Glutamatergic neuron (in vitro differentiated cells): ENCODE data around the gene RS1. TPM values are rescaled to one million over a fixed set of nuclear protein-coding genes. Genes with fewer than 3 reads are reported as not detected.

Experiments used
- DNase-seq: peaks from one replicate; pipeline ENCODE4 v3.0.0; 2022
- H3K27ac Mint-ChIP-seq: one replicate; pipeline ENCODE4 v1.8.0; 2020; ENCODE audit warnings: mild to moderate bottlenecking, mixed read lengths, inconsistent platforms; ENCODE audit not compliant: unreplicated experiment
- H3K27me3 Mint-ChIP-seq: one replicate; pipeline ENCODE4 v1.8.0; 2020; ENCODE audit warnings: mild to moderate bottlenecking, moderate library complexity, mixed read lengths, inconsistent platforms; ENCODE audit not compliant: unreplicated experiment
- H3K36me3 Mint-ChIP-seq: one replicate; pipeline ENCODE4 v1.8.0; 2020; ENCODE audit warnings: mild to moderate bottlenecking, mixed read lengths, inconsistent platforms; ENCODE audit not compliant: unreplicated experiment
- H3K4me1 Mint-ChIP-seq: one replicate; pipeline ENCODE4 v1.8.0; 2020; ENCODE audit warnings: mild to moderate bottlenecking, low read depth, mixed read lengths, inconsistent platforms; ENCODE audit not compliant: unreplicated experiment
- H3K4me3 Mint-ChIP-seq: one replicate; pipeline ENCODE4 v1.8.0; 2020; ENCODE audit warnings: mild to moderate bottlenecking, mixed read lengths, inconsistent platforms; ENCODE audit not compliant: unreplicated experiment
- H3K9me3 Mint-ChIP-seq: one replicate; pipeline ENCODE4 v1.8.0; 2020; ENCODE audit warnings: mild to moderate bottlenecking, moderate library complexity, mixed read lengths, inconsistent platforms; ENCODE audit not compliant: unreplicated experiment
- long read RNA-seq: library from polyadenylated mRNA; unstranded; transcript quantifications from one replicate; pipeline ENCODE4 v2.0.0, GENCODE V29; 2020; ENCODE audit not compliant: unreplicated experiment
- total RNA-seq: library from RNA; stranded (reverse); fragmentation: NEBNext Ultra II Directional; extraction: Animal tissue kit (Norgen Biotek cat#: 25700); gene quantifications from one replicate; pipeline ENCODE4 v1.2.1, GENCODE V29; 2021; ENCODE audit not compliant: unreplicated experiment
- TF ChIP-seq, protein P1 (sequence below): fragments of 200-600 bp; sonication (generic); IDR thresholded peaks from one replicate; pipeline ENCODE4 v1.5.0; 2021; ENCODE audit not compliant: partially characterized antibody, unreplicated experiment

The RS1 gene
- total RNA-seq = not detected
- long read RNA-seq, partial matches to known transcripts = 0 of 1 reads
- long read RNA-seq, other reads (novel, unspliced or antisense) = 0 of 1 reads

- Mint-ChIP-seq H3K27ac (no peak within 1 kb of the TSS), H3K4me1 (peaks cover 14% of the 10 kb centered on the region), H3K4me3 (no peak within 1 kb of the TSS), H3K27me3 (peaks cover 7% of the 10 kb centered on the region), H3K9me3 (peaks cover 10% of the 10 kb centered on the region), H3K36me3 (no peaks in the 10 kb centered on the region)
- TF ChIP-seq, protein P1, sequence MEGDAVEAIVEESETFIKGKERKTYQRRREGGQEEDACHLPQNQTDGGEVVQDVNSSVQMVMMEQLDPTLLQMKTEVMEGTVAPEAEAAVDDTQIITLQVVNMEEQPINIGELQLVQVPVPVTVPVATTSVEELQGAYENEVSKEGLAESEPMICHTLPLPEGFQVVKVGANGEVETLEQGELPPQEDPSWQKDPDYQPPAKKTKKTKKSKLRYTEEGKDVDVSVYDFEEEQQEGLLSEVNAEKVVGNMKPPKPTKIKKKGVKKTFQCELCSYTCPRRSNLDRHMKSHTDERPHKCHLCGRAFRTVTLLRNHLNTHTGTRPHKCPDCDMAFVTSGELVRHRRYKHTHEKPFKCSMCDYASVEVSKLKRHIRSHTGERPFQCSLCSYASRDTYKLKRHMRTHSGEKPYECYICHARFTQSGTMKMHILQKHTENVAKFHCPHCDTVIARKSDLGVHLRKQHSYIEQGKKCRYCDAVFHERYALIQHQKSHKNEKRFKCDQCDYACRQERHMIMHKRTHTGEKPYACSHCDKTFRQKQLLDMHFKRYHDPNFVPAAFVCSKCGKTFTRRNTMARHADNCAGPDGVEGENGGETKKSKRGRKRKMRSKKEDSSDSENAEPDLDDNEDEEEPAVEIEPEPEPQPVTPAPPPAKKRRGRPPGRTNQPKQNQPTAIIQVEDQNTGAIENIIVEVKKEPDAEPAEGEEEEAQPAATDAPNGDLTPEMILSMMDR = no peak
- no peak for DNase-seq
Observed at GRCh38 chrX:18672008-18672407, at the start of gene RS1. Gene RS1 (minus strand): TSS chrX:18672108. CDS start chrX:18672068, 40 bp downstream.

- Mint-ChIP-seq H3K27ac (no peak overlapping the region), H3K4me3 (no peak overlapping the region), H3K27me3 (no peaks in the 10 kb centered on the region), H3K4me1 (peaks cover 9% of the 10 kb centered on the region), H3K9me3 (no peaks in the 10 kb centered on the region), H3K36me3 (no peaks in the 10 kb centered on the region)
- no peak for DNase-seq
- TF ChIP-seq, protein P1 = no peak
Observed at GRCh38 chrX:18719852-18720251, 47.9 kb upstream of the RS1 start.

GRCh38 chrX:18714910-18715309 is 43.0 kb upstream of the RS1 start:
- Mint-ChIP-seq H3K4me3 (no peak overlapping the region), H3K27me3 (no peaks in the 10 kb centered on the region)

DNA sequence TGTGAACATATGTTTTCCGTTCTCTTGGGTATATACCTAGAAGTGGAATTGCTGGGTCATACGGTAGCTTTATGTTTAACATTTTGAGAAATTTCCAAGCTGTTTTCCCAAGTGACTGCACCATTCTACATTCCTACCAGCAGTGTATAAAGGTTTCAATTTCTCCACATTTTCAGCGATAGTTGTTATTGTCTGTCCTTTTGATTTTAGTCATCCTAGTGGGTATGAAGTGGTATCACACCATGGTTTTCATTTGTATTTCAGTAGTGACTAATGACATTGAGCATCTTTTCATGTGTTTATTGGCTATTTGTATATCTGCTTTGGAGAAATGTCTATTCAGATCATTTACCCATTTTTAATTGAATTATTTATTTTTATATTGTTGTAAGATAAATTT is 37.9 kb upstream of the RS1 start:
- no peak for DNase-seq
- no peaks in the 10 kb centered on the region for H3K27me3 Mint-ChIP-seq
- TF ChIP-seq, protein P1 = peak; percentile 29
- no peak overlapping the region for H3K4me3 Mint-ChIP-seq
- no peak overlapping the region for H3K27ac Mint-ChIP-seq
- peaks cover 10% of the 10 kb centered on the region for H3K4me1 Mint-ChIP-seq
- H3K36me3 Mint-ChIP-seq = no peaks in the 10 kb centered on the region
- H3K9me3 Mint-ChIP-seq = peaks cover 2% of the 10 kb centered on the region

More at GRCh38 chrX:18714910-18715309, 43.0 kb upstream of the RS1 start:
- DNase-seq = no peak
- H3K36me3 Mint-ChIP-seq = no peaks in the 10 kb centered on the region
- peaks cover 3% of the 10 kb centered on the region for H3K4me1 Mint-ChIP-seq
- H3K27ac Mint-ChIP-seq = no peak overlapping the region
- TF ChIP-seq, protein P1 = no peak
- H3K9me3 Mint-ChIP-seq = peaks cover 2% of the 10 kb centered on the region

GRCh38 chrX:18707426-18708049 is 35.6 kb upstream of the RS1 start, which contains the start of gene PPEF1:
Gene PPEF1 (plus strand): TSS chrX:18707645. CDS start chrX:18707781, 136 bp downstream.
- peaks cover 2% of the 10 kb centered on the region for H3K9me3 Mint-ChIP-seq
- H3K27me3 Mint-ChIP-seq = no peaks in the 10 kb centered on the region
- H3K4me1 Mint-ChIP-seq = peaks cover 10% of the 10 kb centered on the region
- no peak for DNase-seq
- TF ChIP-seq, protein P1 = no peak
- no peaks in the 10 kb centered on the region for H3K36me3 Mint-ChIP-seq
- H3K4me3 Mint-ChIP-seq = peak within 1 kb of the TSS; percentile 36
- H3K27ac Mint-ChIP-seq = peak within 1 kb of the TSS; percentile 38
